SH-SY5Y (cell line): Measurements from ENCODE around the gene ZHX3.

Experiments used
- GATA2 ChIP-seq: IDR thresholded peaks from 2 replicates; pipeline ENCODE4 v1.6.1; 2011; ENCODE audit warnings: mild to moderate bottlenecking, low read depth, low read length
- GATA3 ChIP-seq: IDR thresholded peaks from 2 replicates; pipeline ENCODE4 v1.6.1; 2011; ENCODE audit warnings: low read depth, mild to moderate bottlenecking, low read length, moderate library complexity

The ZHX3 gene

GRCh38 chr20:41133709-41134361, 183.7 kb downstream of the ZHX3 start:
- no peak for TF ChIP-seq GATA2
- no peak for TF ChIP-seq GATA3

- TF ChIP-seq GATA2 (no peak), GATA3 (no peak)
Observed at GRCh38 chr20:41131594-41132387, 185.7 kb downstream of the ZHX3 start.
